HepG2 (cell line): ENCODE results near the gene SIGLEC6.

Experiments used
- CTCF ChIP-seq: sonication (generic); formaldehyde crosslinking; IDR thresholded peaks from 2 replicates; pipeline ENCODE4 v1.5.0; 2020; ENCODE audit warnings: mild to moderate bottlenecking, missing genetic modification reagents, moderate library complexity
- FOXM1 ChIP-seq: sonication (generic); formaldehyde crosslinking; IDR thresholded peaks from 2 replicates; pipeline ENCODE4 v1.5.0; 2020; ENCODE audit warnings: missing genetic modification reagents
- MYC ChIP-seq: sonication (generic); formaldehyde crosslinking; IDR thresholded peaks from 2 replicates; pipeline ENCODE4 v1.9.0; 2021; ENCODE audit warnings: missing genetic modification reagents, borderline replicate concordance
- NBN ChIP-seq: fragments of 450-650 bp; conservative IDR thresholded peaks from 2 replicates; pipeline ENCODE4 v1.6.1; 2017

- no peak for TF ChIP-seq NBN
- TF ChIP-seq CTCF (CRISPR knock-in tag): no peak
- TF ChIP-seq MYC (CRISPR knock-in tag): no peak
- no peak for TF ChIP-seq FOXM1
These were observed 28.1 kb downstream of the SIGLEC6 start for GRCh38 chr19:51503286-51503817.
